ENCODE data around the gene LCA5L.
"Not testable (repeated sequence)": the region's sequence is repeated elsewhere in the genome, so short reads cannot be mapped to it uniquely, and the experiment has no call there.

The LCA5L gene

GRCh38 chr21:39451332-39452206 lies 6.0 kb upstream of the LCA5L start, which contains the start of gene SH3BGR:
SH3BGR (plus strand) TSS chr21:39451970; CDS start chr21:39452097, 127 bp downstream.
- no peak for DNase-seq

DNA sequence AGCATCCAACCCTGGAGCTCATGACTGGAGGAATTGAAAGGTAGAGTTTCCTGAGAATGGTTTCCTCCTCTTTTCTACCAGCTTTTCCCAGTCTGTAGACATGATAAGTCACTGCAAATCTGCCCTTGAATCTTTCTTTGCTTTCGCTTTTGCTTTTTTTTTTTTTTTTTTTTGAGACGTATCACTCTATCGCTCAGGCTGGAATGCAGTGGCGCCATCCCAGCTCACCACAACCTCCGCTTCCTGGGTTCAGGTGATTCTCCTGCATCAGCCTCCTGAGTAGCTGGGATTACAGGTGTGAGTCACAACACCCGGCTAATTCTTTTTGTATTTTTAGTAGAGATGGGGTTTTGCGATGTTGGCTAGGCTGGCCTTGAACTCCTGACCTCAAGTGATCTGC lies 1.7 kb upstream of the LCA5L start:
- no peak for DNase-seq

GRCh38 chr21:39444421-39445180 lies 977 bp downstream of the LCA5L start:
- DNase-seq, result no peak

- peak; percentile 20 for DNase-seq
Observed at GRCh38 chr21:39441502-39442475, 3.8 kb downstream of the LCA5L start.

GRCh38 chr21:39439232-39439631 lies 6.3 kb downstream of the LCA5L start:
- no peak for DNase-seq

DNA sequence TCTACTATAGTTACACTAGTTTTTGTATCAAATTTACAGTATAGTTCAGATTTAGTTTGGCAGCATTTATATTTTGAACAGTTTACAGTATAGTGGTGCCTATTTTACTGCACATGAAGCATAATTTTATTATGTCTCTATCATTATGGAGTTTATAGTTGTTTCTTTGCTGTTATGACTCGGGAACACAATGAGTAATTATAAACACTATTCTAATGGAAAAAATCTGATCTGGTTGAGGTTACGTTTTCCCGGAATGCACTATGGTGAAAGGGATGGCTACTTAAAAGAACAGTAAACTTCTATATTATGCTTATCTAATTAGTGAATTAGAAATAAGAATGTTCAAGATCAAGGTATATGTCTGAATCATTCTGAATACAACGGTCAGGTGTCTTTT lies 10.6 kb downstream of the LCA5L start:
- DNase-seq, result no peak

DNA sequence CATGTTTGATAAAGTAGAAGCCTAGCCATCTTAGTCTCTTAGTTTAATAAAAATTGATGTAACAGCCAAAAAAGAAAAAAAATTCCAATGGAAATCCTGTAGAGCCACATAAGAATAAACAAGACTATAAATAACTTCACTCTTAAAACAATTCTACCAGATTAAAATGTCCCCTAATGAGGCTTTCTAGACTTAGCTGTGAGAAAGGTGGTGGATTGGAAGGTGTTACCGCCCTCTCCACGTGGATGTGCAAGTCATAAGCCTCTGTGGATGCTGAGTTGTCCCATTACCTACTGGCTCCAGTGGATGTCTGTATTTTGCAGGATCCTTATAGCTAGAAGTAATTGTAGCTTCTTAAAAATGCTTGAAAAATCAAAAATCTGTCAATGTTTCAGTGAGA lies 14.6 kb downstream of the LCA5L start:
- no peak for DNase-seq

- no peak for DNase-seq
Observed at GRCh38 chr21:39430457-39430856, 15.1 kb downstream of the LCA5L start.

DNA sequence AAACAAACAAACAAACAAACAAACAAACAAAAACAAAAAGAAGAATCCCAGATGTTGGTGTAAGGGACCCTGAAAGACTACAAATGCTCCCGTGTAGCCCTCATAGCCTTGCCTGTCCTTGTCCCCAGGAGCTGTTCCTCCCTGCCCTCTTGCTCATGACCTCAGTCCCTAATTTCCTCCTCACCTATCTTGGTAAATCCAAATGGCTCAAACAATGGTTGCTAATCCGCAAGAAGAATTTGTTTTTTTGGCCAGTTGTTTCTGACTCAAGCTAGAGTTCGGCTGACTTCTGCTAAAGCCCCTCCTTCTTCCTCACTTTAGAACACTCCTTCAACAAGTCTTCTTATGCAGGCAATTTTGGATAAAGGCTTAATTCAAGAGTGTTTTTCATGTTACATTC lies 15.6 kb downstream of the LCA5L start:
- no peak for DNase-seq

GRCh38 chr21:39429445-39429844 lies 16.1 kb downstream of the LCA5L start:
- DNase-seq, result no peak

GRCh38 chr21:39422527-39423241 lies 22.9 kb downstream of the LCA5L start:
- no peak for DNase-seq

DNA sequence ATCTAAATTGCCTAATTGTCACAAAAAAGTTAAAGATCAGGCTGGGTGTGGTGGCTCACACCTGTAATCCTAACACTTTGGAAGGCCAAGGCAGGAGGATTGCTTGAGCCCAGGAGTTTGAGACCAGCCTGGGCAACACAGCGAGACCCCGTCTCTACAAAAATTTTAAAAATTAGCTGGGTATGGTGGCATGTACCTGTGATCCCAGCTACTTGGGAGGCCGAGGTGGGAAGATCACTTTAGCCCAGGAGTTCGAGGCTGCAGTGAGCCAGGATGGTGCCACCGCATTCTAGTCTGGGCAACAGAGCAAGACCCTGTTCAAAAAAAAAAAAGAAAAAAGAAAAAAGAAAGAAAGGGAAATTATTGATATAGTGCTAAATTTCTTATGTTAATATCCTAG lies 26.4 kb downstream of the LCA5L start:
- not testable (repeated sequence) for DNase-seq

DNA sequence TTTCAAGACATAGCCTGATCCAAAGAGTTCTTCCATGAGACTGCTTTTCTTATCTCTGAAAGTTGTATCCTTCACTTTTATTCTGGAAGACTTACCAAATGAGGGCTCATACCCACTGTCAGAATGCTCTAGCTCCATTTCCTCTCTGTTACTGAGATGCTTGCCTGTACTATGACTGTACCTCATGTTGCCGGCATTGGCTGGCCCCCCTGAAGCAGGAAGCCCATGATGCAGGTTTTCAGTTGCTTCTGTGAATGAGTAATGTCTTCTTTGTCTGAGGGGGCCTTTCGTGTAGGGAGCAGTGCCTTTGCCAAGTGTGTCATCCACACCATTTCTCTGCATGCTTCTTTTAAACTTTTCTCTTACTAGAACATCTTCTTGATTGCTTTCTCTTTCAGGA lies 39.5 kb downstream of the LCA5L start:
- no peak for DNase-seq

- no peak for DNase-seq
Observed at GRCh38 chr21:39400173-39400572, 45.4 kb downstream of the LCA5L start.

DNA sequence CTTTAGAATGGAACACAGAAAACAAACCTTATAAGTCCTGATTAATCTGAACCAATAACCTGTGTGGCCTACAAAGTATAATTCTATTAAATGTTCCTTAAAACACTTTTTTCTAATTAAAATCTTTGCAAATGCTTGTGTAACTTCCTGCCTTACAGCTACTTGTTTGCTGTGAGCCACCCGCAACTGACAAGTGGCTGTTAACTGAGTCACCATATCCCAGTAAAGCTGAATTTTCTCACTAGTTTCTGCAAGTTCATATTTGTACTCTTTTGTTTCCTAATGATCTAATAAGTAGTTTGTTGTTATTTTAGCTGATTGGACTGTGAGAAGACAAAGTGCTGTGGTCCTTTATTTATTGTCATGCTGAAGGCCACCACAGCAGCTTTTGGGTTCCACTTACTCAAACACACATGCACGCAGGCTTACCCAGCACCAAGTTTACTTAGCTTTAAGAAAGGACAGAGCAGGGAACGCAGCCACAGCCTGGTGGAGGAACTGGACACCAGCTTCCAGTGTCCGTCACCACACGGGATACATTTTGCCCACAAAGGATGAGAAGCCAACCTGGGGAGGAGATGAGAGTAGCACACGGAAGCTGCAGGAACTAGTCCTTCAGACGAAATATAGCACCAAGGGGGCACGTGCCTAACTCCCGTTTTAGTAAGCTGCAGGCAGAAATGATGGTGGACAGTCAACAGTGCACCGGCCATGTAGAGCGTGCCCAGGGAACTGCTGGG lies 47.8 kb downstream of the LCA5L start:
- DNase-seq, result no peak

GRCh38 chr21:39392981-39393380 lies 52.6 kb downstream of the LCA5L start:
- no peak for DNase-seq

- no peak for DNase-seq
Observed at GRCh38 chr21:39390212-39390765, 55.3 kb downstream of the LCA5L start.

GRCh38 chr21:39388811-39389155 lies 56.8 kb downstream of the LCA5L start:
- no peak for DNase-seq

DNA sequence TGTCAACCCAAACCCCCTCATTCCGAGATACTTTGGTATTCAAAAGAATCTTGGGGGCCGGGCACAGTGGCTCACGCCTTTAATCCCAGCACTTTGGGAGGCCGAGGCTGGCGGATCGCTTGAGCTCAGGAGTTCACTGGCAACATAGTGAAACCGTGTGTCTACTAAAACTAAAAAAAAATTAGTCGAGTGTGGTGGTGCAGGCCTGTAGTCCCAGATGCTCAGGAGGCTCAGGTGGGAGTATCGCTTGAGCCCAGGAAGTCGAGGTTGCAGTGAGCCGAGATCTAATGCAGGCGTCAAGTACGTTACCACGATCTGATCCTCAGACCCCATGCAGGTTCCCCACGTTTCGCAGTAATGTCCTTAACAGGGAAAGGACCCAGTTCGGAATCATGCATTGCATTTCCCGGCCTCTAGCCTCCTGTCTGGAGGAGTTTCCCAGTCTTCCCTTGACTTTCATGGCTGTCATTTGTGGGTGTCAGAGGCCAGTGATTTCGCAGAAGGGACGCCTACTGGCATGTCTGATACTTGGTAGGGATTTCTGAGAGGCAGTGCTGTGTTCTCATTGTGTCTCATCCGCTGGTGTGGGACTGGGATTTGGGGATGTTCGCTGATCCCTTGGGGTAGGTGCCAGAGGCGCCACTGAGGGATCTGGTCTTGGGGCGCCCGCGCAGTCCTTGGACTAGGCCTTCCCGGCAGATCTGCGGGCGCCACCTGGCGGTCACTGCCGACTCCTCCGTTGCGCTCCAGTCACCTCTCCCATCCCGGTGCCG lies 57.4 kb downstream of the LCA5L start:
- peak; percentile 88 for DNase-seq

GRCh38 chr21:39387461-39388037 lies 58.0 kb downstream of the LCA5L start:
- peak; percentile 91 for DNase-seq
